HEK293 (cell line): ENCODE results near the gene STX10.

Experiments
- CTCF ChIP-seq: fragments of 450-650 bp; formaldehyde crosslinking; IDR thresholded peaks from 2 replicates; pipeline ENCODE4 v1.5.1; 2016; ENCODE audit warnings: missing biosample characterization, missing genetic modification characterization
- YY1 ChIP-seq: fragments of 450-650 bp; formaldehyde crosslinking; IDR thresholded peaks from 2 replicates; pipeline ENCODE4 v1.5.1; 2018; ENCODE audit warnings: missing biosample characterization, missing genetic modification characterization
- ZNF24 ChIP-seq: fragments of 450-650 bp; formaldehyde crosslinking; IDR thresholded peaks from 2 replicates; pipeline ENCODE4 v1.5.1; 2016; ENCODE audit warnings: missing biosample characterization, missing genetic modification characterization
- ZNF248 ChIP-seq: fragments of 450-650 bp; formaldehyde crosslinking; IDR thresholded peaks from 2 replicates; pipeline ENCODE4 v1.5.1; 2017; ENCODE audit warnings: missing biosample characterization, missing genetic modification characterization
- ZNF549 ChIP-seq: fragments of 450-650 bp; IDR thresholded peaks from 2 replicates; pipeline ENCODE4 v1.5.1; 2018; ENCODE audit warnings: missing biosample characterization, missing genetic modification characterization, mild to moderate bottlenecking, inconsistent platforms, moderate library complexity
- ZNF785 ChIP-seq: fragments of 450-650 bp; formaldehyde crosslinking; IDR thresholded peaks from 2 replicates; pipeline ENCODE4 v1.5.1; 2016; ENCODE audit warnings: missing biosample characterization, missing genetic modification characterization

DNA sequence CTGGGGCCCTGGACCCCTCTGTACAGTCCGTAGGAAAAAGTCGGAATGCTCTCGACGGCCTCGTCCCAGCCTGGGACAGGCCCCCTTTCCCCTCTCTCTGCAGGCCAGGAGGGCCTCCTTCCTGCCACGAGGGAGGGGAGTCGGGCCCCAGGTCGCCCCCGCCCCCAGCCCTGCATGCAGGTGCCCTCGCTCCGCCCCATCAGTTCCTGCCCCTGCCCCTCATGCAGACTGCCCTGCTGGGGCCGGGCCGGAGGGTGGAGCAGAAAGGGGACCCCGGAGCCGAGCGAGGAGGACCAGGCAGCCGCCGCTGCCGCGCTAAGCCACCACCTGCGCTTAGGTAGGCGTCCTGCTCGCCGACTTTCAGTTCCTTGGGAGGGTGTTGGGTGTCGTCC, 54.8 kb downstream of the STX10 start:
- TF ChIP-seq ZNF24 (tag by site-specific recombination) (no peak), ZNF785 (tag by site-specific recombination) (no peak), ZNF248 (no peak), CTCF (tag by site-specific recombination) (no peak), YY1 (tag by site-specific recombination) (no peak), ZNF549 (tag by site-specific recombination) (no peak)
